GM18861 (cell line): ENCODE measurements around the gene FAM124B.
"Not testable (repeated sequence)": the region's sequence is repeated elsewhere in the genome, so short reads cannot be mapped to it uniquely, and the experiment has no call there.

Experiments used
- ATAC-seq: cut with Tn5 transposase; IDR thresholded peaks from one replicate; pipeline ENCODE4 v1.9.1; 2021; ENCODE audit not compliant: unreplicated experiment

Gene FAM124B

GRCh38 chr2:224382973-224383555 lies 18.8 kb downstream of the FAM124B start:
- ATAC-seq = no peak

GRCh38 chr2:224382280-224382647 lies 19.6 kb downstream of the FAM124B start:
- not testable (repeated sequence) for ATAC-seq

DNA sequence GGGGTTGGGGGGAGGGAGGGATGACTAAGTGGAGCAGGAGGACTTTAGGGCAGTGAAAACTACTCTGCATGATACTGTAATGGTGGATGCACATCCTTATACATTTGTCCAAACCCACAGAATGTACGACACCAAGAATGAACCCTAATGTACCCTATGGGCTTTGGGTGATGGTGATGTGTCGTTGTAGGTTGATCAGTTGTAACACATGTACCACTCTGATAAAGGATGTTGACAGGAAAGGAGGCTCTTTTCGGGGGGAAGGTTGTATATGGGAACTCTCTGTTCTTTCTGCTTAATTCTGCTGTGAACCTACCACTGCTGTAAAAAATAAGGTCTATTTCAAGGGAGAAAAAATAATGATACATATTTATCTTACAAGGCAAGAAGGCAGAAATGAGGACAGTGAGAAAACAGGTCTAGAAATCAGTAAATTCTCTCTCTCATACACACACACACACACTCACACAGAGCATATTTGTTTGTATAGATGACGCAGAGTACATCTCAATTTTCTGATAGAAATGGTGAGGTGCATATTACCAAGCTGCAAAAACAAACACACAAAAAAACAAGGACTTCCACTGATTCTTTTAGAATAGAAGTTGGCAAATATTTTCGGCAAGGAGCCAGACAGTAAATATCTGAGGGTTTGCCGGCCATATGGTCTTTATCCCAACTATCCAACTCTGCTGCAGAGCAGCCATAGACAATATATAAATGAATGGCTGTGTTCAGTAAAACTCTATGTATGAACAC lies 20.2 kb downstream of the FAM124B start:
- no peak for ATAC-seq

DNA sequence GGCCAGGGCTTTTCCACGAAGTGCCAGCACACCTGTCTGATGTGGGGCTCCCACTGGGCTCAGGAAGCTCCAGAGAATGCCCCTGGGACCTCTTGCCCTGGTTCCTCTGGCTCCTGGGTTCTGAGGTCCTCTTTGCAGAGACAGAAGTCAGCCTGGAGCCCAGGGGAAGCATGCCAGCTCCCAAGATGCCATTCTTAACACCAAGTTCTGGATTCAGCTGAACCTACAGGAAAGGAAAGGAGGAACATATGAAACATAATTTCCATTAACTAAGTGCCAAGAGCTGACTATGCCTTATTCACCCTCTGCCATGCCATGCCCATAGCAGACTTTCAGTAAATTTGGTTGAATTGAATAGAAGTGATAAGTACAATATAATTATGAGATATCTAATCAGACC lies 21.9 kb downstream of the FAM124B start:
- ATAC-seq = no peak

DNA sequence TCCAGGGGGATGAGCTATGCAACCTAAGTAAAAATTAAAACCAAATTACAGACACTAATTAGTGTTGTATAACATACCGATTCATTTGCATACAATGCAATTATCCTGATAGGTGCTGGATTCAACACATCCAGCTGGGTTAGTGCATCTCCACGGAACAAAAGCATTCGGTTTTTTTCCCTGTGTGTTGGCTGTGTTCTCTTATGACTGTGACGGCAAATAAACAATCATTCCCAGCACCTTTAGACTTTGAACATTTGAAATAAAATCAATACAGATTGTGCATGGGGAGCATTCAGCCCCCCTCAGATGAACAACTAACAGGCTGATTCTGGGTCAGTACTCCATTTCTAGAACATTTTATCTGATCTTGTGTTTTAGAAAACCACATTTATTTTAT lies 22.7 kb downstream of the FAM124B start:
- no peak for ATAC-seq

DNA sequence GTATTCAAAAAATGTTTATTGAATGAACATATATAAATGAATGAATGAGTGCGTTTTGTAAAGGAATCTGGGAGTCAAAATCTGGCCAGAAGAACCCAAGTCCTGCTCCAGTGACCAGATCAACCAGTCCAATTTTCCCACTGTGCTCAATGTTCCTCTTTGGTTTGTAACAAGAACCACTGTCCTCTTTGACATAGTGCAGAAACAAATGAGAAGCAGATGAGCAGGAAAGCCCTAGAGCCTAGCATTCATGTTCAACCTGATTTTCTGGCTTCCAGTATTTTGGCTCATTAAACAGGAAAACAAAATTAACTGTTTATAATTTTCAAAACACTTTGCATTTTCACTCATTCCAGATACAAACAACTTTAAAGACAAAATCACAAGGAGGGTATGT lies 23.2 kb downstream of the FAM124B start:
- no peak for ATAC-seq

- ATAC-seq = no peak
These were observed 23.9 kb downstream of the FAM124B start for GRCh38 chr2:224377751-224378700.

DNA sequence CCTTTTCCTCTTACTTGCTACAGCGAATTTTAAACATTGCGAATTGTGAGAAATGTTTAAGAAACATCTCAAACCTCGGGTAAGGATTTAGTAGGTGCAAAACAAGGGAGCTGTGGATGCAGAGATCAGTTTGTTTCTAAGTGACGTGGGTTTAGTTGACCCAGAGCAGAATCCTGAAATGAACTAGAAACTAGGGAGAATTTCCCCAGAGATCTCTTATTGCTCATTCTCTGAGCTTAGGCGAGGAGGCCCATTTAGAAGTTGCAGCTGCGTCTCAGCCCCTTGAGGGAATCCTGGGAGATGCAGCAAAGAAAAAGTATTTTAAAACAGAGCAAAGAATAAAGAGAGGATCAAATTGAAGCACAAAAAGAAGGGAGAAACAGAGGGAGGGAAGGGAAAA lies 29.3 kb downstream of the FAM124B start:
- ATAC-seq = no peak

DNA sequence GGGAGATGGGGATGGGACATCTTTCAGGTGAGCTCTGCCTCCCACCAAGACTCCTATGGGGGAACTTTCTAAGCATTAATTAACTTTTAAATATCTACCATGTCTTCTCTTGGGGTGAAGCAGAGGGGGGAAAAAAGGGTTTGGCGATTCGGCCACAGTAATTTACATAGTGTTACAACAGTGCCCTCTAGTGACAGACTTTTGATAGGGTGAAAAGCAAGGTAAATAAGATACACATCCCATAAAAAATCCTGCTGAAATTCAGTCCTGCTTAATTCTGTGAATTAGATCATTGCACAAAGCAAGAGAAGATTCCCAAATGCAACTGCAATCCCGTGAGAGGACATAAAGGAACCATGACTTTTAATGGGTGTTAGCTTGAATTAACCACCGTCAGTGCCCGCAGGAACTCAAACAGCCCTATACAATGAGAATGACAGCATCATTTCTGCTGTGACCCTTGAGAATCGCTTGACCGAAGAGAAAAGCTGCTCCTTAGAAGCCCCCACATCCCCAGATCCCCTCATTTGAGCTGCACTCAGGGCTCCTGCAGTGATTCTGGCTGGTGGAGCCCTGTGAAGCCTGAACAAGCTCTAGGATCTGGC lies 32.8 kb downstream of the FAM124B start:
- no peak for ATAC-seq

DNA sequence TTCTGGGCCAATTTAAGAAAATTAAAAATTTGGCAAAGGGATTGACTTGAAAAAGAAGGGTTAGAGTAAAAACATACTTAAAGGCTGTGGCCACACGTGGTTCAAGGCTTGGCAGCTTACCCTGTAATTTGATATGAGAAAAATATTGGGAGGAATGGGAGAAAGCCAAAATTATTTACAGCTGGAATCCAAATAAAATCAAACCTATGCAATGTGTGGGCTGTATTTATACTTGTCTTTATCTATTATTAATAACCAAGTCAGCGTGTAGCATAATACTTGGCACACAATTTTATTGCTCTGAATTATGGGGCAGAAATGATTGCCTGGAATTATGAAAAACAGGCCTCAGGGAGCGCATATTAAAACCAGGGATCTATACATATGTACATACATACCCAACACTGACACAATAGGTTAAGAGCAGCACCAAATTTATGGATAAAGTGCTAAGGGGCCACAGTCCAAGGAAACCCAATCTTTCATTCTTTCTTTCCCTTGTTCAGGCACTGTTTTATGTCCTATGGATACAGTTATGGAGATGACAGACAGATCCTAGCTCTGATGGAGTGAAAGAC lies 35.6 kb downstream of the FAM124B start:
- ATAC-seq = no peak

DNA sequence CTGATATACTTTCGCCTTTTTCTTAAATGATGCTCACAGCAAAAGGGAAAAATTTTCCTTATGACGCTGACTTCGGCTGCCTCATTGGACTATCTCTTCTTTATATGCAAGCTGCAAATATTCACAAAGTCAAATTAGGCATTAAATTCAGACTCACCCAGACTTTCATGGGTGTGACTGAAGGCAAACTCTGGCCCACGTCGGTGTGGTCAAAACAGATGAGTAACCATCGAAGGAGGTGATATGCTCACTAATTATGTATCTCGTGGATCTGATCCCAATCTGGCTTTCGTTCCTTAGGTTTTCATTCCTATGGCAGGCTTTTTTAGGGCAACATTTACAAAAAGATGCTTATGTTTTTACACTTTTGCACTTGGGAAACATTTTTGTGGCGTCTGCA lies 36.6 kb downstream of the FAM124B start:
- ATAC-seq = no peak

GRCh38 chr2:224363281-224363680 lies 38.6 kb downstream of the FAM124B start:
- no peak for ATAC-seq

DNA sequence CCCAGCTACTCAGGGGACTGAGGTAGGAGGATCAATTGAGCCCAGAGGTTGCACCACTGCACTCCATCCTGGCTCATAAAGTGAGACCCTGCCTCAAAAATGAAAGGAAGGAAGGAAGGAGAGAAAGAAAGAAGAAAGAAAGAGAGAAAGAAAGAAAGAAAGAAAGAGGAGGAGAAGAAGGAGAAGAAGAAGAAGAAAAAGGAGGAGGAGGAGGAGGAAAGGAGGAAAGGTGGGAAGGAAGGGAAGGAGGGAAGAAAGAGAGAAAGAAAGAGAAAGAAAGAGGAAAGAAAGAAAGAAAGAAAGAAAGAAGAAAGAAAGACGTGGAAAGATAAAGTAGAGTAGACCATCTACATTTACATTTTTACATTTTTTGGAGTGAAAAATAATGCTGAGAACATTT lies 39.8 kb downstream of the FAM124B start:
- ATAC-seq = no peak

DNA sequence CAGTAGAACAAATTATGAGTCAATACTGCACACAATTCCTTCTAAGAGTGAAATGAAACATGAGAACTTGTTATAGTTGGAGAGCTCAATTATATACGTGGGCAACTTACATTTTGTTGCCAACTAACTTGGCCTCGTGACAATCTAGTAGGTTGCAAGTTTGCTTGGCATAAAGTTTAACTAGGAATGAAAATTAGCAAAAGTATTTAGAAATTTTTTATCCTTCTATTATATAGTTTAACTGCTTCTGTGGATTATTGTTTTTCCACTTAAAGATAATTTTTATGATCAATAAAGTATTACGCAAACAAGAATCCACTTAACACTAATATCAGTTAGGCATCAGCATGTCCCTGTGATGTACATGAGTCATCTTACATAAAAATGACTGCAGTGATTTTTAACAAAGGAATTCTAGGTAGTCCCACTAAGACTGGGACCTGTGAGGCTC lies 41.1 kb downstream of the FAM124B start:
- ATAC-seq = no peak

DNA sequence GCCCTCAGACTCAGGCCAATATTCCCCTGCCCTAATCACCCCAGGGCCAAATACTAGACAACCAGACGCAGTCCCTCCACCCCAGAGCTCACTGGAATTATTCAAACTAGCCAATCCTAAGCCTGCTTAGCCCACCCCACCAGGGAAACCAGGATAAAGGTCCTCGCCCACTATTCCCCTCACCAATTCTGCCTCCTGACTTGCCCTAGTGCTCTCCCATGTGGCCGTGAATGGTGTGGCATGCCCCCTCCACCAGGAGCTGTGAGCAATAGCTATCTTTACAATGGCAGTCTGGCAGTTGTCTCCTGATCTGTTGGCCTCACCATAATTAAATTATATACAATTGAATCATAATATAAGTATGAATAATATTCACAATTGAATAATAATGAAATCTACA lies 42.3 kb downstream of the FAM124B start:
- ATAC-seq = no peak

- peak; percentile 80 for ATAC-seq
These were observed 44.6 kb downstream of the FAM124B start for GRCh38 chr2:224357098-224357901.

DNA sequence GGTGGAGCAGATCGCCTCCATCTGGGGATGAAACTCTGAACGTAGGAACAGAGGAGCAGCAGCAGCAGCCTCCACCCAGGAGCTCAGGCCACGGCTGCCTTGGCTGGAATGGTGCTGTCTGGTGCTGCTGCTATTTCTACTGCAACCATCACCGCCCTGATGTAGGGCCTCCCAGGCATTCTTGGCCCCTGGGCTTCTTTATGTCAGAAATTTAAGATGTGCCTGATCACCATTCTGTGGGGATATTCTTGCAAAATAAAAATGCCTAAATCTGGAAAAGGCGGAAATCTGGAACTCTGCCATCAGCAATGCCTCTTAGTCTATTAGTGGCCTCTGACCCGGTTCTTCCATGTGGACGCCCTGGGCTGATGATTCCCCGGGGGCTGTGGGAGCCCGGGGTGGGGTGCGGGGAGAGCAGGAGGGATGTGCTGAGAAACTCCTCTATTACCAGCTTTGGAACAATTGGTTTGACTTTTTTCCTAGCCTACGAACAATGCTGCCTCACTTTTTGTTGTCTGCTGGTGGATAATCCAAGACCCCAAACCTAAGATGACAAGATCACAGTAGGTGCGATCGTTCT lies 47.2 kb downstream of the FAM124B start:
- ATAC-seq = no peak

- ATAC-seq = no peak
These were observed 51.2 kb downstream of the FAM124B start for GRCh38 chr2:224350703-224351102.

DNA sequence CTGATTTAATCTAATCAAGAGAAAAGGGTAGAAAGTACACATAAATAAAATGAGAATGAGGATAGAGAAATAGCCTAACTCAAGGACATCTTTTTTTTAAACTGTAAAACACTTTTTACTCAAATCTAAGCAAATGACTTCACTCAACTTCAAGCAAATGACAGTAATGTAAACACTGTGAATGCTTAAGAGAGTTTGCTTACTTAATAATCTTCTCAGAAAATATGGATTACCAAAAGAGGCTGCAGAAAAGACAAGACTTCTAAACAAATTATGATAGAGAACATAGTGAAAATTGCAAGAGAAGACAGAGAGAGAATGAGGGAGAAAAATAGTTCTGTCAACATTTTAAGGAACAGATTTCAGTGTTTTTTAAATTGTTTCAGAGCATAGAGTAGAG lies 52.5 kb downstream of the FAM124B start:
- no peak for ATAC-seq
